IPS DF 4.7 (cell line): ENCODE data around the gene HSD17B1.
"Not testable (repeated sequence)": the region's sequence is repeated elsewhere in the genome, so short reads cannot be mapped to it uniquely, and the experiment has no call there.

Source experiments
- DNase-seq: peaks from one replicate; pipeline ENCODE4 v3.0.0-alpha.2; 2013; ENCODE audit warnings: low spot score; ENCODE audit errors: extremely low read depth

The HSD17B1 gene

DNA sequence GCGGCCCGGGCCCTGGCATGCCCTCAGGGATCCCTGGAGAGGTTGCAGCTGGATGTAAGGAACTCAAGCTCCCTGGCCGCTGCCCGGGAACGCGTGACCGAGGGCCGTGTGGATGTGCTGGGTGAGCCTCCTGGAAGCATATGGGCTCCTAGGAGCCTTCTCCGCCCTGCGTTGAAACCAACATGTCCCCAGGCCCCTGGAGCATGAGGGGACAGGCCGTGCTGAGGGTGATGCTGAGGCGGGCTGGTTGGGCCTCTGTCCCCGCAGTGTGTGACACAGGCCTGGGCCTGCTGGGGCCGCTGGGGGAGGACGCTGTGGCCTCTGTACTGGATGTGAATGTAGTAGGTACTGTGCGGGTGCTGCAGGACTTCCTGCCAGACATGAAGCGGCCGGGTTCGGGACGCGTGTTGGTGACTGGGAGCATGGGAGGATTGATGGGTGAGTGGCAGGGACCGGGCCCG is 5.7 kb upstream of the HSD17B1 start:
- no peak for DNase-seq

DNA sequence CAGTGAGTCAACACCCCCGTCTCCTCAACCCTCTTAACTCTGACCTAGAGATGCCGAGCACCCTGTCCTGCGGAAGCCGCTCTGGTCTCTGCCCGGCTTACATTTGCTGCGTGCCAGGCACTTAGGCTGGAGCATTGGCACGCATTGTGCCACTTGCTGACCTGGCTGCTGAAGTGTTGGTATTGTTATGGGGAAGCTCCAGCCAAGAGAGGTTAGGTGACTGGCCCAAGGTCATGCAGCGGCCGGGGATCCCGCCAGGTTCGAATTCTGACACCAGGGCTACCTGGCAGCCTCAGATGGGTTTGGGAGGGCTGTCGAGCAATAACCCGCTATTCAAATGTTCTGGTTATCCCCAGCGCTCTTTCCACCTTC is 5.0 kb upstream of the HSD17B1 start:
- DNase-seq, result no peak

- DNase-seq, result no peak
These were observed 4.5 kb upstream of the HSD17B1 start for GRCh38 chr17:42548070-42548837.

- no peak for DNase-seq
These were observed 3.5 kb upstream of the HSD17B1 start for GRCh38 chr17:42548993-42549755.

DNA sequence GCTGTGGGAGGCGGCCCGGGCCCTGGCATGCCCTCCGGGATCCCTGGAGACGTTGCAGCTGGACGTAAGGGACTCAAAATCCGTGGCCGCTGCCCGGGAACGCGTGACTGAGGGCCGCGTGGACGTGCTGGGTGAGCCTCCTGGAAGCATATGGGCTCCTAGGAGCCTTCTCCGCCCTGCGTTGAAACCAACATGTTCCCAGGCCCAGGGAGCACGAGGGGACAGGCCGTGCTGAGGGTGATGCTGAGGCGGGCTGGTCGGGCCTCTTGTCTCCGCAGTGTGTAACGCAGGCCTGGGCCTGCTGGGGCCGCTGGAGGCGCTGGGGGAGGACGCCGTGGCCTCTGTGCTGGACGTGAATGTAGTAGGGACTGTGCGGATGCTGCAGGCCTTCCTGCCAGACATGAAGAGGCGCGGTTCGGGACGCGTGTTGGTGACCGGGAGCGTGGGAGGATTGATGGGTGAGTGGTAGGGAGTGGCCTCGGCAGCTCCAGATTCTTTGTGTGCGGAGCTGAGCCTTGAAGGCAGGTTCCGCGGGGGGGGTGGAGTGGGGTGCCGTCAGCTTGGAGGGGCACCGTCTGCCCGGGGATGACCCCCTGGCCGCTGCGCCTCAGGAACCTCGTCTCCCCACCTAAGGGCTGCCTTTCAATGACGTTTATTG is 567 bp downstream of the HSD17B1 start:
- DNase-seq, result no peak

DNA sequence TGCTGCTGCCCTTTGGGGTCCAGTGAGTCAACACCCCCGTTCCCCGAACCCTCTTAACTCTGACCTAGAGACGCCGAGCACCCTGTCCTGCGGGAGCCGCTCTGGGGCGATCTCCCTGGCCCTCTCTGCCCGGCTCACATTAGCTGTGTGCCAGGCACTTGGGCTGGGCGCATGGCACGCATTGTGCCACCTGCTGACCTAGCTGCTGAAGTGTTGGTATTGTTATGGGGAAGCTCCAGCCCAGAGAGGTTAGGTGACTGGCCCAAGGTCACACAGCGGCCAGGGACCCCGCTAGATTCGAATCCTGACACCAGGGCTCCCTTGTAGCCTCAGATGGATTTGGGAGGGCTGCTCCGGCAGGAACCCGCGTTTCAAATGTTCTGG is 1.1 kb downstream of the HSD17B1 start:
- DNase-seq, result no peak

- no peak for DNase-seq
These were observed 1.8 kb downstream of the HSD17B1 start for GRCh38 chr17:42554250-42555121.

DNA sequence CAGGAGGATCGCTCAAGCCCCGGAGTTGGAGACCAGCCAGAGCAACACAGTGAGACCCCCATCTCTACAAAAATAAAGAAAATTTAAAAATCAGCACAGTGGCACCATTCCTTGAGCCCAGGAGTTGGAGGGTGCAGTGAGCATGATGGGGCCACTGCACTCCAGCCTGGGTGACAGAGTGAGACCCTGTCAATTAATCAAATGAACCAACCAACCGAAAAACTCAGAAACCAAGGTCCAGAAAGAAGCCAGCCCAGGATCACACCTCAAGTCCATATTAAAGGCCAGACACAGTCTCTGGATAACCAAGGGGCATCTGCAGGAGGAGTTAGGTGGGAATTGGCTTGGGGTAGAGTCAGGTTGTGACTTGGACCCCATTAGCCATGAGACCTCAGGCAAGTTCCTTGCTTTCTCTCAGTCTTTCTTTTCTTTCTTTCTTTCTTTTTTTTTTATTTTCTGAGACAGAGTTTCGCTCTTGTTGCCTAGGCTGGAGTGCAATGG is 2.4 kb downstream of the HSD17B1 start:
- no peak for DNase-seq

DNA sequence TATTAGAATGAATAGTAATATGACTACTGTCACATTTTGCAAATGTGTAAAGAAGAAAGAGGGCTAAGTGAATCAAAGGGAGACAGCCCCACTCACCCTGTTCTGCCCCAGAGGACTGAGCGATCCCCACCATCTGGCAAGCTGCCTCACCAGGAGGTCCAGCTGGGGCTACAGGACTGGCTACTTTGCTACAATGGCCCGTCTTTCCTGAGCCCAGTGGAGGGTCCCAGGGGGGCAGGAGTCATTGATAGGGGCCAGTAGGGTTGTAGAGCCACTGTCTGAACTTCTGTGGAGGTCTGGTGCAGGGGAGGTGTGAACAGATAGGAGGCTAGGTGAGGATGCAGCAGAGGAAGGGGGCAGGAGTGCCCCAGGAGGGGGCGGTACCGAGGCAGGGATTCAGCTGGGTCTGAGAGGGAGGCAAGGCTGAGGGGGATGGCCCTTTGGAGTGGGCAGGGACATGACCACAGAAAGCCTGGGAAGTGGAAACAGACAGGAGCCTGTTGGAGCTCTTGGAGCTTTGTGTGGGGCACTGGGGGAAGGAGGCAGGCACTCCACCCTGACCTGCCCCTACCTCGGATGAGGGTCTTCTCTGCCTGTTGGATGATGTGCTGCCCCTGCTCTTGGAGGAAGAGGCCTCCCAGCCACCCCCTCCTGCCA is 3.4 kb downstream of the HSD17B1 start:
- not testable (repeated sequence) for DNase-seq

DNA sequence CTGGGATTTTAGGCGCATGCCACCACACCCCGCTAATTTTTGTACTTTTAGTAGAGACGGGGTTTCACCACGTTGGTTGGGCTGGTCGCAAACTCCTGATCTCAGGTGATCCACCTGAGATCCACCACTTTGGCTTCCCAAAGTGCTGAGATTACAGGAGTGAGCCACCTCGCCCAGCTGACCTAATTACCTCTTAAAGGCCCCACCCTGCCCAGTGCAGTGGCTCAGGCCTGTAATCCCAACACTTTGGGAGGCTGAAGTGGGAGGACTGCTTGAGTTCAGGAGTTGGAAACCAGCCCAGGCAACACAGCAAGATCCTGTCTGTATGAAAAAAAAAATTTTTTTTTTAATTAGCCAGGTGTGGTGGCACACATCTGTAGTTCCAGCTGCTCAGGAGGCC is 6.4 kb downstream of the HSD17B1 start:
- no peak for DNase-seq

- DNase-seq, result no peak
These were observed 7.5 kb downstream of the HSD17B1 start for GRCh38 chr17:42560246-42560645.

DNA sequence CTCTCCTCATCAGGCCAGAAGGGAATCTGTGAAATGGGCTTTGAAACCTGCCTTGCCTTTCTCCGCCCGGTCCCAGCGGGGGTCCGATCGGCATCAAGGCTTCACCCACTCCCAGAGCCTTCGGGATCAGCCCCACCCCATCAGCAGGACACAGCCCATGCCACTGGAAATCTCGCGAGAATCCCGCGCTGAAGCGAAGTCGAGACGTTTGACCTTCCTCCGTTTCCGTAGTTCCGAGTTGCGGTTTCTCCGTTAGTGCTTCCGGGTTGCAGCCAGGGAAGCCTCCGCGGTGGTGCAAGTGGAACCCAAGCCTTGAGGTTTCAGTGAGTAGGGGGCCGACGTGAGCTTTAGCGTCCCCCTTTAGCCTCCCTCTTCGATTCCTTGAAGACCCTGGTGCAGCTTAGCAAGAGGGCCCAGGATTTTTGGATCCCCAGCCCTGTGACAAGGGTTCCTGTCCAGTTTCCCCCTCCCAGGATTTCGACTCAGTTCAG is 9.2 kb downstream of the HSD17B1 start, which contains the start of gene COASY:
COASY (plus strand) TSS at position 252 of the 491 bp plus-strand sequence. CDS start 475 bp downstream, outside the sequence.
- DNase-seq, result peak; percentile 98

DNA sequence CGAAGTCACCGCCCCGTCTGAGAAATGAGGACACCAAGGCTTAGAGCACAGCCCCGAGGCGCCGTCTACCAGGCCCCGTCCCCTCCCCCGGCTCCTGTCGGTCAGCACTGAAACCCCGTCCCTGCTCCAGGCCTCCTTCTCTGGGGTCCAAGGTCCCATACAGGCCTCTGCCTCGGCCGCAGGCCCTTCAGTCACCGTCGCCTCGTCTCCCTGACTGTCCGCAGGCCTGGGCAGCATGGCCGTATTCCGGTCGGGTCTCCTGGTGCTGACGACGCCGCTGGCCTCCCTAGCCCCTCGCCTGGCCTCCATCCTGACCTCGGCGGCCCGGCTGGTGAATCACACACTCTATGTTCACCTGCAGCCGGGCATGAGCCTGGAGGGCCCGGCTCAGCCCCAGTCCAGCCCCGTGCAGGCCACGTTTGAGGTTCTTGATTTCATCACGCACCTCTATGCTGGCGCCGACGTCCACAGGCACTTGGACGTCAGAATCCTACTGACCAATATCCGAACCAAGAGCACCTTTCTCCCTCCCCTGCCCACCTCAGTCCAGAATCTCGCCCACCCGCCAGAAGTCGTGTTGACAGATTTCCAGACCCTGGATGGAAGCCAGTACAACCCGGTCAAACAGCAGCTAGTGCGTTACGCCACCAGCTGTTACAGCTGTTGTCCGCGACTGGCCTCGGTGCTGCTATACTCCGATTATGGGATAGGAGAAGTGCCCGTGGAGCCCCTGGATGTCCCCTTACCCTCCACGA is 9.8 kb downstream of the HSD17B1 start:
- no peak for DNase-seq

DNA sequence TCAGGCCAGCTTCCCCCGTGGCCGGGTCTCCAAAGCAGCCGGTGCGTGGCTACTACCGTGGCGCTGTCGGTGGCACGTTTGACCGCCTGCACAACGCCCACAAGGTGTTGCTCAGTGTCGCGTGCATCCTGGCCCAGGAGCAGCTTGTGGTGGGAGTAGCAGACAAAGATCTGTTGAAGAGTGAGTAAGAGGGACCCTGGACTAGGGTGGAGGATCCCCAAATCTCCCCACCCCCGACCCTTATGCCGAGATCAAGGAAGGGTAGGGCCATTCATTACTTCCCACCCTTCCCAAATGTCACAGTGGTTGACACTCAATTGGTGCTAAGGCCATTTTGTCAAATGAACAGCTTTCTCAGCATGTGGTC is 10.4 kb downstream of the HSD17B1 start:
- no peak for DNase-seq

DNA sequence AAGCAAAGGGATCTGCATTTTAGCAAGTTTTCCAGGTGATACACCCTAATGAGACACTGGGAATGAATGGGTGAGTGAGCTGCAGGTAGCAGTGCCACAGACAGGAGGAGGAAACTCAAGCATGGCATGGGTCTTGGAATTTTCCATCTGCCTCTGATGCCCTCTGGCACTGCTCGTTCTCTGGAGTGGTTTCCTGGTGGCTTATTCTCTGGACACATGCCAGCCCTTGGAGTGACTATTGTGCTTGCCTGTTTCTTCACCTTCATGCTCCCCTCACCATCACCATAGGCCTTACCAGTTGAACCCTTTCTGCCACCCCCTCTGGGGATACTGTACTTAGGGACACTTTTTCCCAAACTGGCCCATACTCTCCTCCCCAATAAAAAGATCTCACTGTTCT is 10.8 kb downstream of the HSD17B1 start:
- no peak for DNase-seq

- DNase-seq, result no peak
These were observed 11.2 kb downstream of the HSD17B1 start for GRCh38 chr17:42563950-42564349.

GRCh38 chr17:42564815-42565522 is 12.2 kb downstream of the HSD17B1 start:
- no peak for DNase-seq

DNA sequence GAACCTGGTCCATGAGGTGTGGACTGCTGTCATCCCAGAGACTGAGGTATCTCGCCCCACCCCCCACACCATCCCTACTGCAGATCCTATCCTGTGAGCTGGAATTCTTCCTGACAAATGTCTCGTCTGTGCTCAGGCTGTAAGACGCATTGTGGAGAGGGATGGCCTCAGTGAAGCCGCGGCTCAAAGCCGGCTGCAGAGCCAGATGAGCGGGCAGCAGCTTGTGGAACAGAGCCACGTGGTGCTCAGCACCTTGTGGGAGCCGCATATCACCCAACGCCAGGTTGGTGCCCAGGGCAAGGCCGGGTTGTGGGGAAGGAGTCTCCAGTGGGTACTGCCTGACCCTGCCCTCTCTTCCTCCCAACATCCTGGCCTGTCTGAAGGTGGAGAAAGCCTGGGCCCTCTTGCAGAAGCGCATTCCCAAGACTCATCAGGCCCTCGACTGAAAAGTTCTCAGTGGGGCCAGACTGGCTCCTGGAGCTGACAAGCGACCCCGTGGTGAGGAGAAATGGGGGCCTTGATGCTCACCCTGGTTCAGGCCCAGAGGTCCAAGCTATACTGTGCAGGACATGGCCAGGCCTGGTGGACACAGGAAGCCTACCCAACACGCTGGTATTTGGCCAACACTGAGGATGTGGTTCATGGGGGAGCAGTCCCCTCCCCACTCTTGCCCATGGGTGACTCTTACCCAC is 12.9 kb downstream of the HSD17B1 start:
- no peak for DNase-seq
